Astrocyte (in vitro differentiated cells and primary cell): ENCODE results near the gene PTH1R.

ENCODE experiments used
- CTCF ChIP-seq: IDR thresholded peaks from 2 replicates; pipeline ENCODE4 v1.5.1; 2011; ENCODE audit warnings: low read depth, mild to moderate bottlenecking, inconsistent platforms, low read length, moderate library complexity; ENCODE audit not compliant: insufficient read depth
- EZH2 ChIP-seq: IDR thresholded peaks from 2 replicates; pipeline ENCODE4 v1.6.1; 2012; ENCODE audit warnings: mild to moderate bottlenecking, low read length, inconsistent platforms; ENCODE audit not compliant: insufficient read depth

- TF ChIP-seq EZH2: no peak
- no peak for TF ChIP-seq CTCF
These were observed 14.2 kb upstream of the PTH1R start, which contains the start of gene MYL3 for GRCh38 chr3:46863261-46863782.
